HepG2 (cell line): ENCODE measurements around the gene ZBTB46. TPM values are rescaled to one million over a fixed set of nuclear protein-coding genes. Genes with fewer than 3 reads are reported as not detected.

Source experiments
- CBX5 ChIP-seq: sonication (generic); formaldehyde crosslinking; IDR thresholded peaks from 2 replicates; pipeline ENCODE4 v1.4.0; 2020; ENCODE audit warnings: missing genetic modification reagents, borderline replicate concordance
- GFI1 ChIP-seq: sonication (generic); formaldehyde crosslinking; IDR thresholded peaks from 2 replicates; pipeline ENCODE4 v1.5.0; 2020; ENCODE audit warnings: missing genetic modification reagents, mild to moderate bottlenecking, borderline replicate concordance
- HIC2 ChIP-seq: sonication (generic); formaldehyde crosslinking; IDR thresholded peaks from 2 replicates; pipeline ENCODE4 v1.9.0; 2022; ENCODE audit warnings: low read depth, missing genetic modification reagents
- HMG20A ChIP-seq: IDR thresholded peaks from 2 replicates; pipeline ENCODE4 v1.6.1; 2016; ENCODE audit warnings: borderline replicate concordance
- IRX3 ChIP-seq: sonication (generic); formaldehyde crosslinking; IDR thresholded peaks from 2 replicates; pipeline ENCODE4 v1.8.1; 2023; ENCODE audit warnings: mild to moderate bottlenecking, low read depth, missing genetic modification reagents, borderline replicate concordance
- KDM4B ChIP-seq: sonication (generic); formaldehyde crosslinking; IDR thresholded peaks from 2 replicates; pipeline ENCODE4 v1.4.0; 2020; ENCODE audit warnings: missing genetic modification reagents
- KLF15 ChIP-seq: sonication (generic); formaldehyde crosslinking; IDR thresholded peaks from 2 replicates; pipeline ENCODE4 v1.8.1; 2023; ENCODE audit warnings: borderline replicate concordance, mild to moderate bottlenecking, inconsistent platforms, missing genetic modification reagents, mixed read lengths
- KMT2B ChIP-seq: IDR thresholded peaks from 2 replicates; pipeline ENCODE4 v1.6.1; 2016; ENCODE audit warnings: missing genetic modification reagents, missing compliant biosample characterization
- NFRKB ChIP-seq: fragments of 450-650 bp; IDR thresholded peaks from 2 replicates; pipeline ENCODE4 v1.6.1; 2017
- NPAS2 ChIP-seq: sonication (generic); formaldehyde crosslinking; IDR thresholded peaks from 2 replicates; pipeline ENCODE4 v1.8.0; 2022; ENCODE audit warnings: mild to moderate bottlenecking, missing genetic modification reagents, borderline replicate concordance
- NR2F6 ChIP-seq, 2 experiments: IDR thresholded peaks; 2 replicates each; pipeline ENCODE4 v1.6.1; 2016; ENCODE audit warnings: antibody characterized with exemption in 1 of 2, mild to moderate bottlenecking in 1 of 2
- PBX3 ChIP-seq: sonication (generic); formaldehyde crosslinking; IDR thresholded peaks from 2 replicates; pipeline ENCODE4 v1.8.1; 2023; ENCODE audit warnings: missing genetic modification reagents, inconsistent platforms, borderline replicate concordance
- PPARG ChIP-seq: conservative IDR thresholded peaks from 2 replicates; pipeline ENCODE4 v1.6.1; 2016; ENCODE audit warnings: missing biosample characterization, missing genetic modification reagents
- ZBTB3 ChIP-seq: sonication (generic); formaldehyde crosslinking; IDR thresholded peaks from 2 replicates; pipeline ENCODE4 v1.4.0; 2020; ENCODE audit warnings: low read depth, mild to moderate bottlenecking, moderate library complexity, missing genetic modification reagents, borderline replicate concordance
- ZFP36L2 ChIP-seq: sonication (generic); formaldehyde crosslinking; IDR thresholded peaks from 2 replicates; pipeline ENCODE4 v1.4.0; 2020; ENCODE audit warnings: missing genetic modification reagents
- ZFY ChIP-seq: sonication (generic); formaldehyde crosslinking; IDR thresholded peaks from 2 replicates; pipeline ENCODE4 v1.4.0; 2020; ENCODE audit warnings: missing genetic modification reagents
- ZHX1 ChIP-seq: sonication (generic); formaldehyde crosslinking; IDR thresholded peaks from 2 replicates; pipeline ENCODE4 v1.8.1; 2022; ENCODE audit warnings: low read depth, mild to moderate bottlenecking, missing genetic modification reagents
- ZMYM2 ChIP-seq: sonication (generic); formaldehyde crosslinking; IDR thresholded peaks from 2 replicates; pipeline ENCODE4 v1.8.0; 2022; ENCODE audit warnings: mild to moderate bottlenecking, missing genetic modification reagents
- ZNF160 ChIP-seq: sonication (generic); formaldehyde crosslinking; IDR thresholded peaks from 2 replicates; pipeline ENCODE4 v1.8.0; 2022; ENCODE audit warnings: mild to moderate bottlenecking, inconsistent platforms, missing genetic modification reagents
- ZNF234 ChIP-seq: sonication (generic); formaldehyde crosslinking; conservative IDR thresholded peaks from 2 replicates; pipeline ENCODE4 v1.5.1; 2020; ENCODE audit warnings: mild to moderate bottlenecking, missing genetic modification reagents
- ZNF343 ChIP-seq: sonication (generic); formaldehyde crosslinking; IDR thresholded peaks from 2 replicates; pipeline ENCODE4 v1.4.0; 2020; ENCODE audit warnings: mild to moderate bottlenecking, missing genetic modification reagents
- ZNF44 ChIP-seq: sonication (generic); formaldehyde crosslinking; IDR thresholded peaks from 2 replicates; pipeline ENCODE4 v1.5.1; 2020; ENCODE audit warnings: mild to moderate bottlenecking, missing genetic modification reagents
- ZNF607 ChIP-seq: sonication (generic); formaldehyde crosslinking; IDR thresholded peaks from 2 replicates; pipeline ENCODE4 v1.5.1; 2020; ENCODE audit warnings: missing genetic modification reagents, mild to moderate bottlenecking, borderline replicate concordance
- ZNF674 ChIP-seq: sonication (generic); formaldehyde crosslinking; IDR thresholded peaks from 2 replicates; pipeline ENCODE4 v1.5.0; 2020; ENCODE audit warnings: low read depth, mild to moderate bottlenecking, missing genetic modification reagents
- ZNF713 ChIP-seq: sonication (generic); formaldehyde crosslinking; IDR thresholded peaks from 2 replicates; pipeline ENCODE4 v1.4.0; 2020; ENCODE audit warnings: mild to moderate bottlenecking, missing genetic modification reagents
- ZNF883 ChIP-seq: sonication (generic); formaldehyde crosslinking; IDR thresholded peaks from 2 replicates; pipeline ENCODE4 v1.5.1; 2020; ENCODE audit warnings: mild to moderate bottlenecking, missing genetic modification reagents; ENCODE audit errors: not compliant biosample characterization
- ZSCAN25 ChIP-seq: sonication (generic); formaldehyde crosslinking; IDR thresholded peaks from 2 replicates; pipeline ENCODE4 v1.8.0; 2022; ENCODE audit warnings: mild to moderate bottlenecking, missing genetic modification reagents
- polyA plus RNA-seq, 8 experiments: library from polyadenylated mRNA; depleted of rRNA in 3 of 8; stranded (reverse) in 7 of 8; unstranded in 1 of 8; fragments of >200 nt; fragmentation: Illumina TruSeq in 4 of 8; extraction: Trizol in 4 of 8; gene quantifications; 2 replicates each; pipeline versions ENCODE4 v1.2.1 to v1.2.3, GENCODE V29; 2011 to 2016; ENCODE audit warnings: low read depth in 4 of 8, missing spikeins in 1 of 8, mixed read lengths in 1 of 8; ENCODE audit not compliant: insufficient read depth in 1 of 8
- total RNA-seq, 5 experiments: library from RNA; depleted of rRNA; stranded (reverse); fragments of >200 nt; fragmentation: Illumina TruSeq; extraction: Trizol; gene quantifications; 2 replicates each; pipeline ENCODE4 v1.2.3, GENCODE V29; 2016; ENCODE audit warnings: low read depth in 1 of 5

ZBTB46 gene
- total and polyA plus RNA-seq, 2 of the 13 experiments (the other 11 are each of a cell fraction or from before 2014, with no cell fraction given): 1.6 to 13.5 TPM

GRCh38 chr20:63864545-63864977 lies 33.5 kb upstream of the ZBTB46 start (continued):
- TF ChIP-seq ZNF674 (CRISPR knock-in tag) (no peak; the same call in 1 of the 2 replicates), ZNF607 (CRISPR knock-in tag) (no peak), ZSCAN25 (CRISPR knock-in tag) (no peak), ZFY (CRISPR knock-in tag) (peak; percentile 37; the same call in 1 of the 2 replicates), ZNF44 (peak; percentile 80), NPAS2 (no peak), HMG20A (CRISPR knock-in tag) (no peak), ZNF713 (CRISPR knock-in tag) (peak; percentile 16; the same call in 1 of the 2 replicates), KMT2B (no peak), ZFP36L2 (CRISPR knock-in tag) (no peak), ZNF343 (no peak), PBX3 (CRISPR knock-in tag) (peak; percentile 81; the same call in 1 of the 2 replicates), KDM4B (CRISPR knock-in tag) (no peak), HIC2 (CRISPR knock-in tag) (no peak), ZNF160 (CRISPR knock-in tag) (no peak), NR2F6 (IDR thresholded peaks at IDR 0.05) (0 out of 2 replicates have a peak, but pooled peaks have one; percentile 27), NR2F6 (CRISPR knock-in tag; IDR thresholded peaks at IDR 0.05) (no peak), ZMYM2 (no peak; the same call in 1 of the 2 replicates), PPARG (CRISPR knock-in tag) (no peak), ZBTB3 (CRISPR knock-in tag) (no peak), ZHX1 (CRISPR knock-in tag) (no peak), KLF15 (no peak), NFRKB (no peak), ZNF883 (CRISPR knock-in tag) (no peak), CBX5 (CRISPR knock-in tag) (no peak), IRX3 (CRISPR knock-in tag) (no peak), ZNF234 (CRISPR knock-in tag) (0 out of 2 replicates have a peak, but pooled peaks have one; percentile 79), GFI1 (CRISPR knock-in tag) (peak; percentile 8; the same call in 1 of the 2 replicates)
